Breast epithelium (tissue), 3 donors: ENCODE measurements around the gene ADD1.

Source experiments
- POLR2A ChIP-seq: fragments of 450-650 bp; IDR thresholded peaks from one replicate; pipeline ENCODE4 v1.6.1; 2016; ENCODE audit warnings: antibody characterized with exemption, mild to moderate bottlenecking, moderate library complexity
- TF ChIP-seq, protein P1 (sequence below), 3 donors: fragments of 450-650 bp; IDR thresholded peaks; one replicate each; pipeline ENCODE4 v1.5.1; 2016 to 2017; ENCODE audit warnings: antibody characterized with exemption in 3 of 3, mild to moderate bottlenecking in 3 of 3, moderate library complexity in 3 of 3

DNA sequence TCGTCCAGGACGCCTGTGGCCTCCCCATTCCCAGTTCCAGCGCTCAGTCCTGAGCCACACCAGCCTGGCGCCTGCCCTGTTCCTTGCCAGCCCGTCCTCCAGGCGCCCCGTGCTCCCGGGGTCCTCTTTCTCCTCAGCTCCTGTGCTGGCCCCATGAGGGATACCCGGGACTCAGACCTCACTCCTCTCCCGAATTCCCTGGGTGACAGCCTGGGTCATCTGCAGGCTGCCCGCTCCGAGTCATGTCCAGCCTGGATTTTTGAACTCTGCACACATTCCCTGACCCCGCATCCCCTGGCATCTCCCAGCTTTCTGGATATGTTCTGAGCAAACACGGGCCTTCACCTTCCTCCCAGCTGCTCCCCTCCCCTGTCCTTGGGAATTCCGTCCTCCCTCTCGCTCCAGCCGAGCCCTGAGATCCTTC is 14.9 kb upstream of the ADD1 start:
- TF ChIP-seq, protein P1, sequence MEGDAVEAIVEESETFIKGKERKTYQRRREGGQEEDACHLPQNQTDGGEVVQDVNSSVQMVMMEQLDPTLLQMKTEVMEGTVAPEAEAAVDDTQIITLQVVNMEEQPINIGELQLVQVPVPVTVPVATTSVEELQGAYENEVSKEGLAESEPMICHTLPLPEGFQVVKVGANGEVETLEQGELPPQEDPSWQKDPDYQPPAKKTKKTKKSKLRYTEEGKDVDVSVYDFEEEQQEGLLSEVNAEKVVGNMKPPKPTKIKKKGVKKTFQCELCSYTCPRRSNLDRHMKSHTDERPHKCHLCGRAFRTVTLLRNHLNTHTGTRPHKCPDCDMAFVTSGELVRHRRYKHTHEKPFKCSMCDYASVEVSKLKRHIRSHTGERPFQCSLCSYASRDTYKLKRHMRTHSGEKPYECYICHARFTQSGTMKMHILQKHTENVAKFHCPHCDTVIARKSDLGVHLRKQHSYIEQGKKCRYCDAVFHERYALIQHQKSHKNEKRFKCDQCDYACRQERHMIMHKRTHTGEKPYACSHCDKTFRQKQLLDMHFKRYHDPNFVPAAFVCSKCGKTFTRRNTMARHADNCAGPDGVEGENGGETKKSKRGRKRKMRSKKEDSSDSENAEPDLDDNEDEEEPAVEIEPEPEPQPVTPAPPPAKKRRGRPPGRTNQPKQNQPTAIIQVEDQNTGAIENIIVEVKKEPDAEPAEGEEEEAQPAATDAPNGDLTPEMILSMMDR (IDR thresholded peaks at IDR 0.05), result no peak
- no peak for TF ChIP-seq POLR2A
